ENCODE results near the gene PLAAT2. TPM values are rescaled to one million over a fixed set of nuclear protein-coding genes. Genes with fewer than 3 reads are reported as not detected.

PLAAT2 gene
- total and polyA plus RNA-seq, 9 of the 15 experiments (the other 6 are each of a cell fraction or from before 2014, with no cell fraction given) = not detected

DNA sequence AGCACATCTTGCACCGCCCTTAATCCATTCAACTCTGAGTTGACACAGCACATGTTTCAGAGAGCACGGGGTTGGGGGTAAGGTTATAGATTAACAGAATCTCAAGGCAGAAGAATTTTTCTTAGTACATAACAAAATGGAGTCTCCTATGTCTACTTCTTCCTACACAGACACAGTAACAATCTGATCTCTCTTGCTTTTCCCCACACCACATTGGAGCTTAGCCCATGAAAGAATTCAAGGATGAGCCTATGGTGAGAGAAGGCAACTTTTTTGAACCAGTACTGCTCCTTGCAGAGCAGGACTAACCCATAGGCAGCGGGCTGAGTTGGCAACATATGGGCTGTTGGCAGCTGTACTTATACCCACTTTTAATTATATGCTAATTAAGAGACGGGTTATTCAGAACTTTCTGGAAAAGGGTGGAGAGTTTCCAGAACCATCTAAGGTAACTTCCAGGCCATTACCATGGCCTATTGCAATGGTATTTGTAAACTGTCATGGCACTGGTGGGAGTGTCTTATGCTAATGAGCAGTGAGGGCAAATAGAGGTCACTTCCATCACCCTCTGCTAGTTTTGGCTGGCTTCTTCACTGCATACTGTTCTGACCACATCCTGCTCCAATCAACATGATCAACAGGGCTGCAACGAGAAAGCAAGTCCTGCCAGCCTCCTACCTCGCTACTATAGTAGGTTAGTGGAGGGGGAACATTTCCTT, 31.9 kb downstream of the PLAAT2 start (continued):
- TF ChIP-seq, protein P1, sequence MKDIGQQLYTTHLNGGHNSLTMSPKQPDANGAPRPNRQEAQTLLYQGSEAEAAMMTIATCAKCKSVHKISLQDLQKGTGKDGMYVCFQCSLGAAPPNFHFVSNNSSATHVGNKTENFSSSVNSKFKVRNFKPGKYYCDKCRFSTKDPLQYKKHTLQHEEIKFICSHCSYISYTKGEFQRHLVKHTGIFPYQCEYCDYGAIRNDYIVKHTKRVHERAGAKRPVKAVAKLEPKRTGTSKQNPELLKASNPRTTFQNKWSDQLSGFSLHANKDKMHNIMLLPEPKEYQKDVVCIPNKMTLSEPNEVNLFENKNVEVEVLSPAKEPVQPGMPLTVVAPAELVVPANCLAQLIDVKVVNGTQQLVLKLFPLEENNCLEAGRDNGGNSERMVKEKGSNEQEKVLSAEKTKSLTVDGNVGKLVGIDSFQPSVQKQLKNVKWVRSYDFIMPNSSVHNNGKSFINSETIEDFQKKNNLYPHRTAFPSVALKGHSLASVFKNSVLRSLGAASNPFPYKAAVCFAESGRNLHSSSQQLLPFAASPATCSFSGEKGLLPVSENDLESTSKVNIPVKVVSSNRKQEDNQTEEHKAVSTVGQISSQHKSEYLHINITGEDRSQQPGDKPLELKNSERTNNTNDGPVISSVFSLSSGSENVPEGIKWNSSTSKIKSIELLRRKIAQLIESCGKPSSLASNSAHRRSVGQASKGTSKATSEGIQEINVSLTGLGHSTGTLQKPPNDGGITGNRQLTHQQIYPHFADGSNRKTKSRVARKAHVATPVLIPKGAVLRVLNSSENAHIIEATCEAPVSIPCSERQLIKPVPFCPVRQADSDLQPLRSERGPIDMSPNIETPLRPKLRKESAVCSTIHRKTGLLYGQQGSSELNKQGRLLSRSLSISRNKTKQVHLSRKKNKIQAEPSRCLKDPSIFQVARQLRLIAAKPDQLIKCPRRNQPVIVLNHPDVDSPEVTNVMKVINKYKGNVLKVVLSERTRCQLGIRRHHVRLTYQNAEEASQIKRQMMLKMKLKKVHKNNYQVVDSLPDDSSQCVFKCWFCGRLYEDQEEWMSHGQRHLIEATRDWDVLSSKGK (CRISPR knock-in tag; IDR thresholded peaks at IDR 0.05) = 0 out of 2 replicates have a peak, but pooled peaks have one; percentile 74
- peak; percentile 86 for TF ChIP-seq ZSCAN32 (CRISPR knock-in tag; IDR thresholded peaks at IDR 0.05)
- TF ChIP-seq DDX20 (tag; IDR thresholded peaks at IDR 0.05; ENCODE audit: low read depth) = peak; percentile 97
- TF ChIP-seq NFRKB (IDR thresholded peaks at IDR 0.05; ENCODE audit: low read depth) = peak; percentile 43; the same call in 1 of the 2 replicates
- peak; percentile 96 for TF ChIP-seq IRF9 (tag; IDR thresholded peaks at IDR 0.05)
- peak; percentile 90 for TF ChIP-seq ZNF57 (CRISPR knock-in tag; IDR thresholded peaks at IDR 0.05)
- TF ChIP-seq KLF16 (IDR thresholded peaks at IDR 0.05) = peak; percentile 64
- peak; percentile 75 for TF ChIP-seq ZBTB12 (CRISPR knock-in tag; IDR thresholded peaks at IDR 0.05)
- TF ChIP-seq ETS2 (tag; IDR thresholded peaks at IDR 0.05; ENCODE audit: borderline replicate concordance, poor library complexity, severe bottlenecking) = peak; percentile 37
- peak; percentile 87 for TF ChIP-seq ZFP1 (CRISPR knock-in tag; IDR thresholded peaks at IDR 0.05)
- peak; percentile 88 for TF ChIP-seq ETV5 (CRISPR knock-in tag; IDR thresholded peaks at IDR 0.05; ENCODE audit: low read depth)
- peak; percentile 75 for TF ChIP-seq ZNF707 (CRISPR knock-in tag; conservative IDR thresholded peaks at IDR 0.05)
- peak; percentile 98 for TF ChIP-seq ZNF589 (CRISPR knock-in tag; IDR thresholded peaks at IDR 0.05; ENCODE audit: low read depth)
- 0 out of 2 replicates have a peak, but pooled peaks have one; percentile 28 for TF ChIP-seq L3MBTL2 (IDR thresholded peaks at IDR 0.05)
- 0 out of 2 replicates have a peak, but pooled peaks have one; percentile 22 for TF ChIP-seq ARID3A (IDR thresholded peaks at IDR 0.05; ENCODE audit: borderline replicate concordance, low read depth, low read length)
- TF ChIP-seq MEIS2 (IDR thresholded peaks at IDR 0.05; ENCODE audit: partially characterized antibody) = peak; percentile 69
- TF ChIP-seq ZKSCAN8 (CRISPR knock-in tag; IDR thresholded peaks at IDR 0.05) = peak; percentile 77; the same call in 1 of the 2 replicates
- peak; percentile 92; the same call in 1 of the 2 replicates for TF ChIP-seq ZNF445 (CRISPR knock-in tag; IDR thresholded peaks at IDR 0.05; ENCODE audit: low read depth)
- TF ChIP-seq ZNF586 (CRISPR knock-in tag; conservative IDR thresholded peaks at IDR 0.05) = peak; percentile 88

All from K562 (cell line).